ENCODE results near the gene FLG.
"Not testable (repeated sequence)": the region's sequence is repeated elsewhere in the genome, so short reads cannot be mapped to it uniquely, and the experiment has no call there.

FLG gene

DNA sequence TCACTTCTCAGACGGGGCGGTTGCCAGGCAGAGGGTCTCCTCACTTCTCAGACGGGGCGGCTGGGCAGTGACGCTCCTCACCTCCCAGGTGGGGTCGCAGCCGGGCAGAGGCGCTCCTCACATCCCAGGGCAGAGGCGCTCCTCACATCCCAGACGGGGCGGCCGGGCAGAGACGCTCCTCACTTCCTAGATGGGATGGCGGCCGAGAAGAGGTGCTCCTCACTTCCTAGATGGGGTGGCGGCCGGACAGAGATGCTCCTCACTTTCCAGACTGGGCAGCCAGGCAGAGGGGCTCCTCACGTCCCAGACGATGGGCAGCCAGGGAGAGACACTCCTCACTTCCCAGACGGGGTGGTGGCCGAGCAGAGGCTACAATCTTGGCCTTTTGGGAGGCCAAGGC lies 68.6 kb downstream of the FLG start:
- not testable (repeated sequence) for DNase-seq
